K562 (cell line): ENCODE data around the gene CNTN4. TPM values are rescaled to one million over a fixed set of nuclear protein-coding genes. Genes with fewer than 3 reads are reported as not detected.

Experiments
- ATAC-seq: fragments of 200-7000 bp; cut with Tn5 transposase; 3 replicates; pipeline ENCODE4 v1.9.1; 2020; ENCODE audit warnings: moderate library complexity
- BruUV-seq: library from RNA; stranded (reverse); fragments of 400-500 nt; replicated peaks from 2 replicates; lab custom pipeline; 2021; lab: Mats Ljungman, UMichigan
- CTCF ChIA-PET: fragments of 300-600 bp; formaldehyde crosslinking; extraction: SDS; loops from one replicate; lab custom pipeline; 2021; ENCODE audit warnings: low intra/inter-chr PET ratio; lab: Yijun Ruan, JAX
- POLR2A ChIA-PET: fragments of 300-600, 350-650 bp; sonication (Branson Sonifier 250); formaldehyde crosslinking; extraction: SDS; loops from one replicate; lab custom pipeline; 2021; ENCODE audit warnings: antibody characterized with exemption, inconsistent platforms; lab: Yijun Ruan, JAX
- DNase-seq, 4 experiments: peaks; one replicate each; pipeline versions ENCODE4 v3.0.0 to v3.0.0-alpha.2; 2011 to 2018; ENCODE audit warnings: low spot score in 3 of 4, mixed read lengths in 3 of 4; ENCODE audit errors: extremely low read depth in 1 of 4
- FAIRE-seq: peaks from 2 replicates; lab custom pipeline; 2011; peaks lifted over from hg19 to GRCh38; lab: Jason Lieb, UNC
- H2AFZ ChIP-seq: 2 replicates; pipeline ENCODE4 v1.6.0; 2011; ENCODE audit warnings: low read depth, low read length, control low read depth, inconsistent platforms
- H3K27ac ChIP-seq: fragments of 200-600 bp; 3 replicates; pipeline ENCODE4 v1.8.0; 2011; ENCODE audit warnings: low read depth, mild to moderate bottlenecking, control low read depth, inconsistent platforms, low read length, moderate library complexity, mixed read lengths; ENCODE audit errors: extremely low read depth
- H3K27me3 ChIP-seq, 2 experiments: fragments of 300-600 bp in 1 of 2; 2 replicates in 1 of 2; 3 replicates in 1 of 2; pipeline versions ENCODE4 v1.6.0 to v1.8.0; 2011; ENCODE audit warnings: inconsistent platforms in 2 of 2, low read length in 2 of 2, mild to moderate bottlenecking in 1 of 2, mixed read lengths in 1 of 2, moderate library complexity in 1 of 2; ENCODE audit not compliant: control insufficient read depth in 2 of 2, insufficient read depth in 2 of 2
- H3K36me3 ChIP-seq: fragments of 300-600 bp; 3 replicates; pipeline ENCODE4 v1.8.0; 2011; ENCODE audit warnings: mild to moderate bottlenecking, low read length, inconsistent platforms; ENCODE audit not compliant: control insufficient read depth, insufficient read depth
- H3K4me1 ChIP-seq, 2 experiments: fragments of 200-600 bp in 1 of 2; replicated peaks in 1 of 2; 2 replicates in 1 of 2; 3 replicates in 1 of 2; pipeline versions ENCODE4 v1.5.1 to v1.8.0; 2011; ENCODE audit warnings: inconsistent platforms in 2 of 2, low read length in 2 of 2, mild to moderate bottlenecking in 1 of 2, mixed read lengths in 1 of 2, moderate library complexity in 1 of 2; ENCODE audit not compliant: control insufficient read depth in 2 of 2, insufficient read depth in 2 of 2
- H3K4me2 ChIP-seq: 2 replicates; pipeline ENCODE4 v1.6.1; 2011; ENCODE audit warnings: low read length, control low read depth, inconsistent platforms, mixed read lengths; ENCODE audit not compliant: insufficient read depth
- H3K4me3 ChIP-seq: fragments of 200-600 bp; sonication (generic), shearing (Covaris generic); 2 replicates; pipeline ENCODE4 v1.5.1; 2016; ENCODE audit warnings: control low read depth, inconsistent platforms
- H3K79me2 ChIP-seq: fragments of 200-600 bp; 3 replicates; pipeline ENCODE4 v1.8.0; 2011; ENCODE audit warnings: low read length, inconsistent platforms; ENCODE audit not compliant: control insufficient read depth, insufficient read depth
- H3K9ac ChIP-seq, 2 experiments: 2 replicates each; pipeline versions ENCODE4 v1.6.0 to v1.6.1; 2011; ENCODE audit warnings: low read depth in 2 of 2, low read length in 2 of 2, control low read depth in 1 of 2, inconsistent platforms in 1 of 2, mild to moderate bottlenecking in 1 of 2, mixed read lengths in 1 of 2; ENCODE audit not compliant: insufficient read depth in 1 of 2
- H3K9me1 ChIP-seq: one replicate; pipeline ENCODE4 v1.6.0; 2011; ENCODE audit warnings: inconsistent platforms, mild to moderate bottlenecking, low read length, moderate library complexity; ENCODE audit not compliant: control insufficient read depth, insufficient read depth
- H3K9me3 ChIP-seq: replicated peaks from 2 replicates; pipeline ENCODE4 v1.5.1; 2011; ENCODE audit warnings: low read depth, low read length, inconsistent platforms; ENCODE audit not compliant: control insufficient read depth, insufficient read depth
- H4K20me1 ChIP-seq: replicated peaks from 2 replicates; pipeline ENCODE4 v1.6.1; 2011; ENCODE audit warnings: low read length, inconsistent platforms, mixed read lengths; ENCODE audit not compliant: control insufficient read depth, insufficient read depth
- CBX8 ChIP-seq: fragments of 200-600 bp; sonication (generic); IDR thresholded peaks from 2 replicates; pipeline ENCODE4 v1.6.1; 2012; ENCODE audit warnings: borderline replicate concordance, mixed run types, low read depth, mild to moderate bottlenecking, moderate library complexity, mixed read lengths, low read length, control low read depth, inconsistent platforms; ENCODE audit not compliant: poor library complexity, severe bottlenecking; ENCODE audit errors: extremely low read depth
- ETV1 ChIP-seq: fragments of 450-650 bp; conservative IDR thresholded peaks from 2 replicates; pipeline ENCODE4 v1.6.1; 2016; ENCODE audit warnings: missing genetic modification characterization, control low read depth, low read depth, missing compliant biosample characterization
- HMG20B ChIP-seq: fragments of 250-450 bp; sonication (Bioruptor Pico); IDR thresholded peaks from 2 replicates; pipeline ENCODE4 v1.5.0; 2021; ENCODE audit warnings: mild to moderate bottlenecking
- JUNB ChIP-seq: fragments of 450-650 bp; formaldehyde crosslinking; conservative IDR thresholded peaks from 2 replicates; pipeline ENCODE4 v1.4.0; 2020; ENCODE audit warnings: mild to moderate bottlenecking
- MAFF ChIP-seq: IDR thresholded peaks from 2 replicates; pipeline ENCODE4 v1.6.1; 2012; ENCODE audit warnings: low read length, improper control_type of control experiment
- PTRF ChIP-seq: fragments of 450-650 bp; IDR thresholded peaks from 2 replicates; pipeline ENCODE4 v1.6.1; 2016; ENCODE audit warnings: mild to moderate bottlenecking, missing genetic modification characterization, missing compliant biosample characterization
- RBM14 ChIP-seq: fragments of 200-400 bp; formaldehyde crosslinking; IDR thresholded peaks from 2 replicates; pipeline ENCODE4 v1.6.1; 2018; ENCODE audit warnings: low read depth, mild to moderate bottlenecking, low read length, moderate library complexity, borderline replicate concordance; ENCODE audit not compliant: insufficient read depth
- SUPT5H ChIP-seq: fragments of 450-650 bp; IDR thresholded peaks from 2 replicates; pipeline ENCODE4 v1.6.1; 2016
- ZFP30 ChIP-seq: fragments of 250-450 bp; sonication (Bioruptor Pico); IDR thresholded peaks from 2 replicates; pipeline ENCODE4 v1.8.0; 2022; ENCODE audit warnings: moderate library complexity, mild to moderate bottlenecking, inconsistent platforms, borderline replicate concordance
- ZNF668 ChIP-seq: fragments of 250-450 bp; sonication (Bioruptor Pico); IDR thresholded peaks from 2 replicates; pipeline ENCODE4 v1.8.0; 2022; ENCODE audit warnings: mild to moderate bottlenecking, inconsistent platforms
- ZNF766 ChIP-seq: fragments of 200-800 bp; sonication (Bioruptor generic); conservative IDR thresholded peaks from 2 replicates; pipeline ENCODE4 v1.6.1; 2016; ENCODE audit warnings: missing genetic modification characterization, missing compliant biosample characterization
- WGBS: fragments of 100-300 bp; shearing (Covaris generic); methylation state at CpG from one replicate; pipeline ENCODE4 v1.1.6; 2016; ENCODE audit warnings: low coverage, mixed read lengths; ENCODE audit not compliant: insufficient coverage; ENCODE audit errors: missing lambda C conversion rate; 5-methylcytosine and 5-hydroxymethylcytosine counted together
- in situ Hi-C: fragments of 300-500 bp; cut with MboI; formaldehyde crosslinking; loops from 4 replicates; pipeline ENCODE4 v1.15.0; 2018; ENCODE audit warnings: inconsistent platforms, mixed read lengths
- intact Hi-C: fragments of 100-400 bp; cut with micrococcal nuclease; formaldehyde crosslinking; loops from 2 replicates; pipeline ENCODE4 v1.14.2; 2022
- polyA plus RNA-seq, 8 experiments: library from polyadenylated mRNA; depleted of rRNA in 4 of 8; stranded (reverse) in 5 of 8; unstranded in 3 of 8; fragments of >200 nt; fragmentation: Nextera tagmentation in 2 of 8; fragmentation: Illumina TruSeq in 1 of 8; extraction: Ambion mirVana in 2 of 8; extraction: Trizol in 1 of 8; gene quantifications; 2 replicates each; pipeline versions ENCODE4 v1.2.1 to v1.2.3, GENCODE V29; 2011 to 2014; ENCODE audit warnings: inconsistent platforms in 1 of 8, missing spikeins in 1 of 8
- total RNA-seq, 7 experiments: library from RNA; depleted of rRNA in 6 of 7; stranded (reverse); fragments of >200 nt in 6 of 7; fragmentation: Illumina TruSeq in 2 of 7; extraction: Trizol in 2 of 7; gene quantifications; 2 replicates each; pipeline versions ENCODE4 v1.2.1 to v1.2.3, GENCODE V29; 2011 to 2021; ENCODE audit warnings: low replicate concordance in 1 of 7
- TF ChIP-seq, protein P1 (sequence below): fragments of 250-450 bp; sonication (Bioruptor Pico); IDR thresholded peaks from 2 replicates; pipeline ENCODE4 v1.9.0; 2021; ENCODE audit warnings: mild to moderate bottlenecking, inconsistent platforms
- TF ChIP-seq, protein P2 (sequence below): sonication (generic); formaldehyde crosslinking; IDR thresholded peaks from 2 replicates; pipeline ENCODE4 v1.8.0; 2022; ENCODE audit warnings: mild to moderate bottlenecking, missing genetic modification reagents
- TF ChIP-seq, protein P3 (sequence below): IDR thresholded peaks from 2 replicates; pipeline ENCODE4 v1.6.1; 2014; ENCODE audit warnings: antibody characterized with exemption
- TF ChIP-seq, protein P4 (sequence below): fragments of 450-650 bp; formaldehyde crosslinking; IDR thresholded peaks from 2 replicates; pipeline ENCODE4 v1.4.0; 2022; ENCODE audit warnings: missing genetic modification characterization
- TF ChIP-seq, protein P5 (sequence below): fragments of 250-450 bp; sonication (Bioruptor Pico); IDR thresholded peaks from 2 replicates; pipeline ENCODE4 v1.8.0; 2021; ENCODE audit warnings: moderate library complexity, mild to moderate bottlenecking, inconsistent platforms

CNTN4 gene
- total and polyA plus RNA-seq, 9 of the 15 experiments (the other 6 are each of a cell fraction or from before 2014, with no cell fraction given): not detected

DNA sequence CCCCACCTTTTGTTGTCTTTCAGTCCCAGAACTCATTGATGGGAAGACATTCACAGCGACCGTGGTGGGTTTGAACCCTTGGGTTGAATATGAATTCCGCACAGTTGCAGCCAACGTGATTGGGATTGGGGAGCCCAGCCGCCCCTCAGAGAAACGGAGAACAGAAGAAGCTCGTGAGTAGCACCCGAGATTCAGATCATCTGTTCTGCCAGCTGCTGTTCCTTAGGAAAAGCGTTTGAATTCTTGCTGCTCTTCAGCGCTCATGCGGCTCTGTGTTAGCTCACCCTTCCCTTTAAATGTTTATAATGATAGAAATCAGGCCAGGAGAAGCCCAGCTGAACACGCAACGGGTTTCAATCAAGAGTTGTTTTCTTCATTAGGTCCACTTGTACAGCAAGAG, 938.5 kb downstream of the CNTN4 start:
- no TSS peak for BruUV-seq
- no peak for FAIRE-seq
- intact Hi-C loops: loop anchor here (10.0 kb wide), 1 partner anchor 138 kb away; the partner anchor contains the start of gene CRBN

More for the DNA sequence above, 938.5 kb downstream of the CNTN4 start:
- DNase-seq: no peak
- CTCF ChIA-PET: no interaction called here
- TF ChIP-seq, protein P1, sequence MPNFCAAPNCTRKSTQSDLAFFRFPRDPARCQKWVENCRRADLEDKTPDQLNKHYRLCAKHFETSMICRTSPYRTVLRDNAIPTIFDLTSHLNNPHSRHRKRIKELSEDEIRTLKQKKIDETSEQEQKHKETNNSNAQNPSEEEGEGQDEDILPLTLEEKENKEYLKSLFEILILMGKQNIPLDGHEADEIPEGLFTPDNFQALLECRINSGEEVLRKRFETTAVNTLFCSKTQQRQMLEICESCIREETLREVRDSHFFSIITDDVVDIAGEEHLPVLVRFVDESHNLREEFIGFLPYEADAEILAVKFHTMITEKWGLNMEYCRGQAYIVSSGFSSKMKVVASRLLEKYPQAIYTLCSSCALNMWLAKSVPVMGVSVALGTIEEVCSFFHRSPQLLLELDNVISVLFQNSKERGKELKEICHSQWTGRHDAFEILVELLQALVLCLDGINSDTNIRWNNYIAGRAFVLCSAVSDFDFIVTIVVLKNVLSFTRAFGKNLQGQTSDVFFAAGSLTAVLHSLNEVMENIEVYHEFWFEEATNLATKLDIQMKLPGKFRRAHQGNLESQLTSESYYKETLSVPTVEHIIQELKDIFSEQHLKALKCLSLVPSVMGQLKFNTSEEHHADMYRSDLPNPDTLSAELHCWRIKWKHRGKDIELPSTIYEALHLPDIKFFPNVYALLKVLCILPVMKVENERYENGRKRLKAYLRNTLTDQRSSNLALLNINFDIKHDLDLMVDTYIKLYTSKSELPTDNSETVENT (CRISPR knock-in tag): no peak
- TF ChIP-seq MAFF (no peak), ETV1 (tag) (no peak), HMG20B (CRISPR knock-in tag) (no peak), JUNB (CRISPR knock-in tag) (no peak), RBM14 (no peak), ZFP30 (CRISPR knock-in tag) (no peak), CBX8 (no peak), ZNF668 (no peak), ZNF766 (no peak), SUPT5H (no peak), PTRF (no peak)
- TF ChIP-seq, protein P2, sequence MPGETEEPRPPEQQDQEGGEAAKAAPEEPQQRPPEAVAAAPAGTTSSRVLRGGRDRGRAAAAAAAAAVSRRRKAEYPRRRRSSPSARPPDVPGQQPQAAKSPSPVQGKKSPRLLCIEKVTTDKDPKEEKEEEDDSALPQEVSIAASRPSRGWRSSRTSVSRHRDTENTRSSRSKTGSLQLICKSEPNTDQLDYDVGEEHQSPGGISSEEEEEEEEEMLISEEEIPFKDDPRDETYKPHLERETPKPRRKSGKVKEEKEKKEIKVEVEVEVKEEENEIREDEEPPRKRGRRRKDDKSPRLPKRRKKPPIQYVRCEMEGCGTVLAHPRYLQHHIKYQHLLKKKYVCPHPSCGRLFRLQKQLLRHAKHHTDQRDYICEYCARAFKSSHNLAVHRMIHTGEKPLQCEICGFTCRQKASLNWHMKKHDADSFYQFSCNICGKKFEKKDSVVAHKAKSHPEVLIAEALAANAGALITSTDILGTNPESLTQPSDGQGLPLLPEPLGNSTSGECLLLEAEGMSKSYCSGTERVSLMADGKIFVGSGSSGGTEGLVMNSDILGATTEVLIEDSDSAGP (CRISPR knock-in tag): no peak
- TF ChIP-seq, protein P3, sequence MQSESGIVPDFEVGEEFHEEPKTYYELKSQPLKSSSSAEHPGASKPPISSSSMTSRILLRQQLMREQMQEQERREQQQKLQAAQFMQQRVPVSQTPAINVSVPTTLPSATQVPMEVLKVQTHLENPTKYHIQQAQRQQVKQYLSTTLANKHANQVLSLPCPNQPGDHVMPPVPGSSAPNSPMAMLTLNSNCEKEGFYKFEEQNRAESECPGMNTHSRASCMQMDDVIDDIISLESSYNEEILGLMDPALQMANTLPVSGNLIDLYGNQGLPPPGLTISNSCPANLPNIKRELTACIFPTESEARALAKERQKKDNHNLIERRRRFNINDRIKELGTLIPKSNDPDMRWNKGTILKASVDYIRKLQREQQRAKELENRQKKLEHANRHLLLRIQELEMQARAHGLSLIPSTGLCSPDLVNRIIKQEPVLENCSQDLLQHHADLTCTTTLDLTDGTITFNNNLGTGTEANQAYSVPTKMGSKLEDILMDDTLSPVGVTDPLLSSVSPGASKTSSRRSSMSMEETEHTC: no peak
- TF ChIP-seq, protein P4, sequence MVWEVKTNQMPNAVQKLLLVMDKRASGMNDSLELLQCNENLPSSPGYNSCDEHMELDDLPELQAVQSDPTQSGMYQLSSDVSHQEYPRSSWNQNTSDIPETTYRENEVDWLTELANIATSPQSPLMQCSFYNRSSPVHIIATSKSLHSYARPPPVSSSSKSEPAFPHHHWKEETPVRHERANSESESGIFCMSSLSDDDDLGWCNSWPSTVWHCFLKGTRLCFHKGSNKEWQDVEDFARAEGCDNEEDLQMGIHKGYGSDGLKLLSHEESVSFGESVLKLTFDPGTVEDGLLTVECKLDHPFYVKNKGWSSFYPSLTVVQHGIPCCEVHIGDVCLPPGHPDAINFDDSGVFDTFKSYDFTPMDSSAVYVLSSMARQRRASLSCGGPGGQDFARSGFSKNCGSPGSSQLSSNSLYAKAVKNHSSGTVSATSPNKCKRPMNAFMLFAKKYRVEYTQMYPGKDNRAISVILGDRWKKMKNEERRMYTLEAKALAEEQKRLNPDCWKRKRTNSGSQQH (CRISPR knock-in tag): no peak
- TF ChIP-seq, protein P5, sequence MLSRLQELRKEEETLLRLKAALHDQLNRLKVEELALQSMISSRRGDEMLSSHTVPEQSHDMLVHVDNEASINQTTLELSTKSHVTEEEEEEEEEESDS (CRISPR knock-in tag): no peak
- Histone ChIP-seq H4K20me1 (no peaks in the 10 kb centered on the region), H3K9me1 (no peaks in the 10 kb centered on the region), H3K9ac (no peak overlapping the region), H3K9me3 (no peaks in the 10 kb centered on the region), H3K79me2 (no peaks in the 10 kb centered on the region), H3K4me3 (no peak overlapping the region), H3K27ac (no peak overlapping the region), H3K27me3 (peaks cover 10 to 14% of the 10 kb centered on the region in 2 experiments), H3K36me3 (no peaks in the 10 kb centered on the region), H2AFZ (no peak overlapping the region), H3K4me2 (no peak overlapping the region), H3K4me1 (no peaks in the 10 kb centered on the region)
- WGBS: under 1% methylated on average over 13 of the region's 13 CpGs
- ATAC-seq: no peak
- in situ Hi-C loops: no loop called here
- POLR2A ChIA-PET: no interaction called here
